Thymus (tissue), 14 donors: ENCODE data around the gene RND1. TPM values are rescaled to one million over a fixed set of nuclear protein-coding genes. Genes with fewer than 3 reads are reported as not detected.
"Not testable (repeated sequence)": the region's sequence is repeated elsewhere in the genome, so short reads cannot be mapped to it uniquely, and the experiment has no call there.

Experiments
- DNase-seq, 9 donors: peaks; one replicate each; pipeline ENCODE4 v3.0.0-alpha.2; 2013; ENCODE audit warnings: low spot score in 9 of 9, low read depth in 6 of 9, missing footprints in 1 of 9
- H3K27ac ChIP-seq, 2 donors: one replicate each; pipeline ENCODE4 v1.5.1; 2013; ENCODE audit warnings: control low read depth in 1 of 2, low read depth in 1 of 2, low read length in 1 of 2, mild to moderate bottlenecking in 1 of 2, moderate library complexity in 1 of 2
- H3K27me3 ChIP-seq, 2 donors: one replicate each; pipeline ENCODE4 v1.5.1; 2013; ENCODE audit warnings: low read length in 1 of 2; ENCODE audit not compliant: control insufficient read depth in 2 of 2, insufficient read depth in 1 of 2
- H3K36me3 ChIP-seq, 2 donors: one replicate each; pipeline ENCODE4 v1.5.1; 2013; ENCODE audit warnings: low read length in 1 of 2, mild to moderate bottlenecking in 1 of 2, moderate library complexity in 1 of 2; ENCODE audit not compliant: control insufficient read depth in 2 of 2, insufficient read depth in 2 of 2
- H3K4me1 ChIP-seq, 2 donors: one replicate each; pipeline ENCODE4 v1.5.1; 2013; ENCODE audit warnings: low read length in 2 of 2; ENCODE audit not compliant: control insufficient read depth in 2 of 2, insufficient read depth in 2 of 2
- H3K4me3 ChIP-seq, 2 donors: one replicate each; pipeline ENCODE4 v1.5.1; 2013; ENCODE audit warnings: low read length in 2 of 2, control low read depth in 1 of 2, mild to moderate bottlenecking in 1 of 2
- H3K9me3 ChIP-seq, 2 donors: one replicate each; pipeline ENCODE4 v1.5.1; 2013; ENCODE audit warnings: low read length in 1 of 2, mild to moderate bottlenecking in 1 of 2; ENCODE audit not compliant: control insufficient read depth in 2 of 2, insufficient read depth in 1 of 2
- WGBS: extraction: QIAGEN DNeasy Blood & Tissue Kit; methylation state at CpG from one replicate; pipeline ENCODE4 v1.1.7; 2013; 5-methylcytosine and 5-hydroxymethylcytosine counted together
- long read RNA-seq, 10 donors: transcript quantifications; one replicate each; lab custom pipeline, GENCODE V29; 2026
- polyA plus RNA-seq: library from polyadenylated mRNA; stranded (reverse); fragments of 200-250 nt; gene quantifications from one replicate; pipeline ENCODE4 v1.2.3, GENCODE V29; 2013
- total RNA-seq: library from RNA; stranded (reverse); fragments of 120-200 nt; gene quantifications from one replicate; pipeline ENCODE4 v1.2.4, GENCODE V29; 2013
- donor health status: healthy.

The RND1 gene
- total RNA-seq (1.1 TPM), polyA plus RNA-seq (1.8 TPM)
- long read RNA-seq, donor 1, partial matches to known transcripts: 0 of 1 reads
- long read RNA-seq, donor 1, other reads (novel, unspliced or antisense): 0 of 1 reads
- long read RNA-seq, donor 2: 0 reads
- long read RNA-seq, donor 3, partial matches to known transcripts: 0 of 3 reads
- long read RNA-seq, donor 3, other reads (novel, unspliced or antisense): 0 of 3 reads
- long read RNA-seq, donor 4, partial matches to known transcripts: 0 of 1 reads
- long read RNA-seq, donor 4, other reads (novel, unspliced or antisense): 0 of 1 reads
- long read RNA-seq, donor 5, partial matches to known transcripts: 0 of 1 reads
- long read RNA-seq, donor 5, other reads (novel, unspliced or antisense): 0 of 1 reads
- long read RNA-seq, donor 6, partial matches to known transcripts: 0 of 1 reads
- long read RNA-seq, donor 6, other reads (novel, unspliced or antisense): 0 of 1 reads
- long read RNA-seq, donor 7, partial matches to known transcripts: 0 of 4 reads
- long read RNA-seq, donor 7, other reads (novel, unspliced or antisense): 0 of 4 reads
- long read RNA-seq, donor 8, partial matches to known transcripts: 0 of 1 reads
- long read RNA-seq, donor 8, other reads (novel, unspliced or antisense): 0 of 1 reads
- long read RNA-seq, donor 9, partial matches to known transcripts: 0 of 1 reads
- long read RNA-seq, donor 9, other reads (novel, unspliced or antisense): 0 of 1 reads
- long read RNA-seq, donor 10: 0 reads

GRCh38 chr12:48865281-48866051, at the start of gene RND1:
Gene RND1, minus strand, starts transcription at chr12:48865870. Its CDS starts 103 bp downstream, at chr12:48865767.
- Histone ChIP-seq H3K27me3 (peaks cover 20 to 44% of the 10 kb centered on the region in 2 donors), H3K4me3 (peak within 1 kb of the TSS; percentile 52 to 54), H3K9me3 (peaks cover 4 to 10% of the 10 kb centered on the region in 2 donors), H3K4me1 (peaks cover 14 to 16% of the 10 kb centered on the region in 2 donors), H3K27ac (no peak within 1 kb of the TSS), H3K36me3 (no peaks in the 10 kb centered on the region)
- peak; percentile 67 to 93 (median 81) for DNase-seq
- WGBS: 3% methylated on average over 32 of the region's 32 CpGs

GRCh38 chr12:48910196-48910595, 44.5 kb upstream of the RND1 start:
- Histone ChIP-seq H3K9me3 (no peaks in the 10 kb centered on the region), H3K36me3 (no peaks in the 10 kb centered on the region), H3K4me3 (no peak overlapping the region), H3K4me1 (no peaks in the 10 kb centered on the region), H3K27me3 (peaks cover 0 to 11% of the 10 kb centered on the region in 2 donors), H3K27ac (no peak overlapping the region)
- no peak for DNase-seq

GRCh38 chr12:48909698-48910097, 44.0 kb upstream of the RND1 start:
- not testable (repeated sequence) for H3K4me1 ChIP-seq, DNase-seq, H3K36me3 ChIP-seq, H3K9me3 ChIP-seq, H3K4me3 ChIP-seq, H3K27ac ChIP-seq
- 89% methylated on average over 11 of the region's 11 CpGs for WGBS
- peaks cover 3 to 16% of the 10 kb centered on the region in 2 donors for H3K27me3 ChIP-seq

GRCh38 chr12:48907245-48907644, 41.6 kb upstream of the RND1 start:
- no peaks in the 10 kb centered on the region for H3K36me3 ChIP-seq
- peaks cover 2 to 6% of the 10 kb centered on the region in 2 donors for H3K4me1 ChIP-seq
- no peak for DNase-seq
- H3K4me3 ChIP-seq: no peak overlapping the region
- no peak overlapping the region for H3K27ac ChIP-seq
- peaks cover 3 to 32% of the 10 kb centered on the region in 2 donors for H3K27me3 ChIP-seq
- 70% methylated on average over 3 of the region's 3 CpGs for WGBS
- H3K9me3 ChIP-seq: no peaks in the 10 kb centered on the region

GRCh38 chr12:48903982-48904411, 38.3 kb upstream of the RND1 start:
- H3K4me3 ChIP-seq: peak overlapping the region; percentile 20 to 34
- WGBS: 1% methylated on average over 19 of the region's 19 CpGs
- H3K4me1 ChIP-seq: peaks cover 2 to 6% of the 10 kb centered on the region in 2 donors
- DNase-seq: peak in 8 of 9 donors; percentile 39 to 90 (median 79)
- no peaks in the 10 kb centered on the region for H3K36me3 ChIP-seq
- peaks cover 3 to 36% of the 10 kb centered on the region in 2 donors for H3K27me3 ChIP-seq
- H3K9me3 ChIP-seq: no peaks in the 10 kb centered on the region
- H3K27ac ChIP-seq: no peak overlapping the region

GRCh38 chr12:48903363-48903981, 37.8 kb upstream of the RND1 start:
- peaks cover 2 to 6% of the 10 kb centered on the region in 2 donors for H3K4me1 ChIP-seq
- 42% methylated on average over 20 of the region's 20 CpGs for WGBS
- H3K27ac ChIP-seq: no peak overlapping the region
- H3K9me3 ChIP-seq: no peaks in the 10 kb centered on the region
- no peak overlapping the region for H3K4me3 ChIP-seq
- H3K36me3 ChIP-seq: no peaks in the 10 kb centered on the region
- DNase-seq: no peak
- peaks cover 3 to 40% of the 10 kb centered on the region in 2 donors for H3K27me3 ChIP-seq

- no peak overlapping the region for H3K4me3 ChIP-seq
- no peak for DNase-seq
- peaks cover 2 to 6% of the 10 kb centered on the region in 2 donors for H3K4me1 ChIP-seq
- 97% methylated on average over 2 of the region's 2 CpGs for WGBS
- no peaks in the 10 kb centered on the region for H3K36me3 ChIP-seq
- H3K27ac ChIP-seq: no peak overlapping the region
- peaks cover 3 to 35% of the 10 kb centered on the region in 2 donors for H3K27me3 ChIP-seq
- no peaks in the 10 kb centered on the region for H3K9me3 ChIP-seq
Measured at GRCh38 chr12:48901278-48901677, 35.6 kb upstream of the RND1 start.

- H3K27me3 ChIP-seq: peaks cover 0 to 24% of the 10 kb centered on the region in 2 donors
- no peaks in the 10 kb centered on the region for H3K36me3 ChIP-seq
- DNase-seq: no peak
- peaks cover 2 to 6% of the 10 kb centered on the region in 2 donors for H3K4me1 ChIP-seq
- WGBS: 78% methylated on average over 2 of the region's 2 CpGs
- H3K9me3 ChIP-seq: no peaks in the 10 kb centered on the region
- no peak overlapping the region for H3K27ac ChIP-seq
- H3K4me3 ChIP-seq: no peak overlapping the region
Measured at GRCh38 chr12:48899651-48900050, 34.0 kb upstream of the RND1 start.
